Measurements from ENCODE around the gene POPDC3.

DNA sequence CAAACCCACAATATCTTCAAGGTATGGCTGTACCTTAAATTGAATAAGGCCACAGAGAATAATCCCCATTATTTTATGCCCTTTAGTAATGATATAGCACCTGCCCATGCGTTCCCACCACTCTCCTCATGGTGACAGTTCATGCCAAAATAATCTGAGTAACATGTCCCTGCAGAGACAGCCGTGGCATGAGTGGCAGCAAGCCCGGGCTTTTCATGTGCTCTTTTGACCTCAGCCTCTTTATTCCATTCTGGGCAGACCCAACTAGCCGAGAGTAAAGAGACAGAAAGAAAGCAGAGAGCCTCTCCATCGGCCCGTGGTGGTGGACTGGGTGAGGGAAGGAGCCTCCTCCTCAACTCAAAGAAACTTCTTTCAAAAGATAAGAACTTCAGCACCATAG, 19.9 kb upstream of the POPDC3 start:
- TF ChIP-seq NAIF1 (CRISPR knock-in tag; IDR thresholded peaks at IDR 0.05; ENCODE audit: borderline replicate concordance), result no peak
- TF ChIP-seq HCFC1 (IDR thresholded peaks at IDR 0.05; ENCODE audit: low read depth, low read length), result no peak
- TF ChIP-seq, protein P1, sequence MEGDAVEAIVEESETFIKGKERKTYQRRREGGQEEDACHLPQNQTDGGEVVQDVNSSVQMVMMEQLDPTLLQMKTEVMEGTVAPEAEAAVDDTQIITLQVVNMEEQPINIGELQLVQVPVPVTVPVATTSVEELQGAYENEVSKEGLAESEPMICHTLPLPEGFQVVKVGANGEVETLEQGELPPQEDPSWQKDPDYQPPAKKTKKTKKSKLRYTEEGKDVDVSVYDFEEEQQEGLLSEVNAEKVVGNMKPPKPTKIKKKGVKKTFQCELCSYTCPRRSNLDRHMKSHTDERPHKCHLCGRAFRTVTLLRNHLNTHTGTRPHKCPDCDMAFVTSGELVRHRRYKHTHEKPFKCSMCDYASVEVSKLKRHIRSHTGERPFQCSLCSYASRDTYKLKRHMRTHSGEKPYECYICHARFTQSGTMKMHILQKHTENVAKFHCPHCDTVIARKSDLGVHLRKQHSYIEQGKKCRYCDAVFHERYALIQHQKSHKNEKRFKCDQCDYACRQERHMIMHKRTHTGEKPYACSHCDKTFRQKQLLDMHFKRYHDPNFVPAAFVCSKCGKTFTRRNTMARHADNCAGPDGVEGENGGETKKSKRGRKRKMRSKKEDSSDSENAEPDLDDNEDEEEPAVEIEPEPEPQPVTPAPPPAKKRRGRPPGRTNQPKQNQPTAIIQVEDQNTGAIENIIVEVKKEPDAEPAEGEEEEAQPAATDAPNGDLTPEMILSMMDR (CRISPR knock-in tag; IDR thresholded peaks at IDR 0.05), result no peak
- TF ChIP-seq U2AF1 (optimal IDR thresholded peaks at IDR 0.05; ENCODE audit: low read depth, low read length), result no peak
- TF ChIP-seq ZNF510 (CRISPR knock-in tag; IDR thresholded peaks at IDR 0.05; ENCODE audit: low read depth), result no peak
- TF ChIP-seq TCF12 (IDR thresholded peaks at IDR 0.05), result no peak
- TF ChIP-seq TCF12 (CRISPR knock-in tag; IDR thresholded peaks at IDR 0.05), result no peak
- no peak for TF ChIP-seq NFKBIZ (CRISPR knock-in tag; IDR thresholded peaks at IDR 0.05)
- TF ChIP-seq TBX3 (IDR thresholded peaks at IDR 0.05; ENCODE audit: borderline replicate concordance), result no peak
